Hippocampal formation (tissue), 2 donors: ENCODE data around the gene SKIDA1.

Experiments
- DNase-seq, 2 donors: peaks; one replicate each; lab custom pipeline; 2025; lab: John Stamatoyannopoulos, UW

Gene SKIDA1

GRCh38 chr10:21529032-21529910 is 3.8 kb upstream of the SKIDA1 start:
- peak in 1 of 2 donors; percentile 51 for DNase-seq

GRCh38 chr10:21528236-21529031 is 3.0 kb upstream of the SKIDA1 start:
- no peak for DNase-seq

GRCh38 chr10:21527598-21528235 is 2.2 kb upstream of the SKIDA1 start:
- peak in 1 of 2 donors; percentile 73 for DNase-seq

DNA sequence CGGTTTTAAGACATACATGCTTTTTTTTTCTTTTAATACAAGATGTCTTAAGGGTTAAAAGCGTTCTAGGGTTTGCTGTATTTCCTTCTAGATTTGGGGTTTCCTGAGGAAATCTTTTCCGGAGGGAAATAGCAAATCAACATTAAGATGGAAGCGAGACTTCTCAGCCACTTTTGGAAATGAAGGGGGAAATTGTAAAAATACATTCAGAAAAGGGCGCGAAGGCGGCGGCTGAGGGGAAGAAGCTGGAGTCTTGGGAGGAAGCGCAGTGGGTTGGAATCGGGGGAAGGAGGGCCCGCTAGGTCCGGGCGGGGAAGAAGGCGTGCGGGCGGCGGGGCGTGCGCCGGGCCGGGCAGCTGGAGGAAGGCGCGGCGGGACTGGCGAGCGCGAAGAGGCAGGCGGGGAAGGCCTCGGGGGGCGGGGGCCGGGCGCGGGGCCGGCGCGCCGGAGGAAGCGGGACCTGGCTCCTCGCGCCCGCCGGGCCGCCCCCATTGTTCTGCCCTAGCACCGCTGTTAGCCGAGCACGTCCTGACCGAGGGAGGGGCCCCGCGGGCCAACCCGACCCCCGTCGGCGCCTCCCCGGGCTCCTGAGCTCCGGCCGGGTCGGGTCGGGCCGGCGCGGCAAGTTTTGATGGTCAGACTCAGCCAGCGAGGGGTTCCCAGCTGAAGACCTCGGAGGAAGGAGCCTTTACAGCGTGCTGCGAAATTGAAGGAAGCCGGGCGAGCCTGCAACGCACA is 1.5 kb upstream of the SKIDA1 start:
- peak; percentile 69 to 74 for DNase-seq

DNA sequence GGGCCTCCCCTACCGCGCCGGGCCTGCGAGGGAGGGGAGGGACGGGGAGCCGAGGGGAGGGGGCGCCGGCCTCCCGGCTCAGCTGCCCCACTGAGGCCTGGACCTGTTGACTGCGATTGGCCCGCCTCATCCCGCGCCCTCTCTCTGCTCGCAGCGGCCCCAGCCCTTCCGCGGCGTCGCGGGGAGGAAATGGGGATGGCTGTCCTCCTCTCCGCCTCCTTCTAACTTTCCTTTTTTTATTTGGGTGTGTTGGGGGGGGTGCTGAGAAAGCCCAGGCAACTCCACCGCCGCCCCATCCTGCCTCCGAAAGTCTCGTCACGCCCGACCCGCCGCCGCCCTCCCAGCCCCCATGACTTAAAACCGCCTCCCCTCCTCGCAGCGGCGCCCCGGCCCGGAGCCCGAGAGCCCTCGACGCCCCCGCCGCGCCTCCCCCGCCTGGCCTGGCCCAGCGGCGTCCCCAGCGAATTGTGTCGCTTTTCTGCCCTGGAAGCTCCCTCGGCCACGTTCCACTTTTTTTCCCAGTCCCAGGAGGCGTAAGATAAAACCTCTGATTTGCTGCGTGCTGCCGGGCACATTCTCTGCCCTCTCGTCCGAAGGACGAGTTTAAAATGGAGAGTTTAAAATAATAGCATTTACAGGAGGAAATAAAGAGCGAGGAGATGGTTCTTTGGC is 842 bp upstream of the SKIDA1 start:
- peak; percentile 83 to 88 for DNase-seq

DNA sequence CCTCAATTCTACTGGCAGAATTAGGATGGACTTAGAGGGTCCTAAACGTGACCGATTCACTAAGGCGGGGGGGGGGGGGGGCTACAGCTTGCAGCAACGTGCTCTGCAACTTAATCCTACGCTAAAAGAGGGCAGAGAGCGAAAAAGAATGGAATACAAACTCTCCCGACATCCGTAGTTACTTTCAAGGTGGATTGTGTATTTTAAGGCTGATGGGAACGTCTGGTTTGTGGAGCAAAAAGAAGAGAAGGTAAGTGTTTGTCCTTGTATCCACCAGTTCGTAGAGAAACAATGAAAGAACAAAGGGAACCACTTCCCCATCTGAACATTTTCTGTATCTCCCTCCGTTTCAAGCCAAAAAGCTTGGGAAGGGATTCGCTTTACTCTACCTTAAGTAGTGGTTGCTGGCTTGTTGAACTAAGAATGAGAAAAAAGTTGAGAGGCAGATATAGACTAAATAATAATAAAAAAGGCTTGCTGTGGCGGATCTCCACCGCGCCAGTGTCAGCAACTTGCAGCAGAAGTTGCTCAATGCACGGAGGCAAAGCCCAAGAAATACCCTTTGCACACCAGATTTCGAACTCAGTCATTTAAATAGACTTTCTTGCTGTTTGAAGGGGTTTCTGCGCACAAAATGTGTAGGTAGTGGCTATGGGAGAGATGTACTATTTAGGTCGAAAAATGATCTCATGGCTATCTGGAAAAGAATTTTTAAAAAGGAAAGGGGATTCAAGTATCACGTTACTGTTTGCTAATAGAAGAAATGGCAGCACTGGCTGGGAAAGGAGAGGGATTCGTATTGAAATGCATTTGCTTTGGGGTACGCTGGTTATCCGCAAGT is 736 bp downstream of the SKIDA1 start:
- peak in 1 of 2 donors; percentile 45 for DNase-seq

- DNase-seq = no peak
These were observed 1.4 kb downstream of the SKIDA1 start for GRCh38 chr10:21524131-21524525.

DNA sequence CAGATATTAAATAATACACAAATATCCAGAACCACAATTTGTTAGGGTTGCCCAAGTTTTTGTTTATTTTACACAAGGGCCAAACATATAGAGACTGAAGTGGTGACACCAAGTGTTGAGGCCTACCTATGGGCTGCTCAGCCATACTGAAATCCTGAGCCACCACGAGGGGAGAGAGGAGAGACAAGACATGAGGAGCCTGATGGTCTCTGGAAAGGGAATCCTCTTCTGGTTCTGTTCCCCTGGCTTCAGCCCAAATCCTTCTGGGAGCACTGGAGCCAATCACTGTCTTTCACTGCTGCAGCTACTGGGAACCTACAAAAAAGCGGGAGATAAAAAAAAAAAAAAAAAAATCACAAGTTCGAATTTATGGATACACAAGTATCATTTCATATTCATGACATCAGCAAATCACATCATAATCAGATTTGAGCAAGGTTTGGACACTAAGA is 1.9 kb downstream of the SKIDA1 start:
- no peak for DNase-seq

GRCh38 chr10:21522631-21523406 is 2.7 kb downstream of the SKIDA1 start:
- no peak for DNase-seq

DNA sequence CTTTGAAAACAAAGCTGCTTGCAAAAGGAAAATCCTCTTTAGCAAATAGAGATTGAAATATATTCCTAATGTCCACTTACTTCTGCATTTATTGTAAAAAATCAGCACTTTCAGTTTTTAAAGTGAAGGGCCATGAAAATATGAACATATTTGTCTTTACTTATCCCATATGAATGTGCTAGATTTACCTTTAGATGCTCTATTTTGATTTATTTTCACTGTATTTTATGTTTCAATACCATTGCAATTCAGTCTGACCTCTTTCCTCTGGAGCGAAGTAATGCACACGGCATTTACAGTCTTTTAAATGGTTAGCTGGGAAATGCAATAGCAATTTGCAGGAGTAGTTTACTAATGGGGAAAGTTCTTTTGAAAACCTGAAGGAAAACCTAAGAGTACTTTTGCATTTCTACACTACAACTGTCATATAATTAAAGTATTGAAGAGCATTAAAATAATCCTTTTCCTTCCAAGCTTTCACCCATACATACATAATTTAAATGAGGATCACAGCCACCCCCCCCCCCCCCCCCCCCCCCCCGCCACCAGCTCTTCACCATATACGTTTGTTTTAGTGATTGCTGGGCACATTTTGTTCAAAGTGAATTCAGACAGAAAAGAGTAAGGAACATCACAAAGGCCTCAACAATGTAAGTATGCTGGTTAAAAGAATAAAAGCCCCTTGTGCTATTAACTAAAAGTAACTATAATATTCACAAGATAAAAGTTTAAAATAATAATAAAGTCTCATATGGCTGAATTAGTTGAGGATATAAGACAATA is 3.5 kb downstream of the SKIDA1 start:
- no peak for DNase-seq

GRCh38 chr10:21520949-21521348 is 4.5 kb downstream of the SKIDA1 start:
- no peak for DNase-seq

GRCh38 chr10:21520509-21520908 is 5.0 kb downstream of the SKIDA1 start:
- no peak for DNase-seq

DNA sequence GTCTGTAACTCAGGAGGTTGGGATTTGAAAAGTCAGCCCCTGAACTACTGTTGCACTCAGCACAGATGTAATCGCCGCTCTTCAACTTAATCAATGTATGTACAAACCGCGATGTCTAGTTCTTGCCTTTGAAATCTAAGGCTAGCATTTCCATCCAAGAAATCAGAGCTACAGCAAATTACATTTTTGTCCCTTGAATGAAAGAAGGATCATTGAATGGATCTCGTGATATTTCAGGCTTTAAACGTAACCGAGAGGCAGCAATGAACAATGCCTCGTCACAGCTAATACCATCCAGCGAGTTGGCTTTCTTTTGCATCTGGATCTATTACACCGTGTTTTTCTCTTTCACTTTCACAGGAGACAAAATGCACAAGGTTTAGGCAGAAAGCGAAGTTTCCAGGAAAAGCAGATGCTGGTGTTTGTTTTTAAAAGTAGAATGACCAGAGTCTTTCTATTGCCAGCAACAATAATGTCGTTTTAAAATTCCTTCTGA is 5.5 kb downstream of the SKIDA1 start:
- no peak for DNase-seq

GRCh38 chr10:21519397-21519933 is 6.0 kb downstream of the SKIDA1 start:
- DNase-seq = no peak

DNA sequence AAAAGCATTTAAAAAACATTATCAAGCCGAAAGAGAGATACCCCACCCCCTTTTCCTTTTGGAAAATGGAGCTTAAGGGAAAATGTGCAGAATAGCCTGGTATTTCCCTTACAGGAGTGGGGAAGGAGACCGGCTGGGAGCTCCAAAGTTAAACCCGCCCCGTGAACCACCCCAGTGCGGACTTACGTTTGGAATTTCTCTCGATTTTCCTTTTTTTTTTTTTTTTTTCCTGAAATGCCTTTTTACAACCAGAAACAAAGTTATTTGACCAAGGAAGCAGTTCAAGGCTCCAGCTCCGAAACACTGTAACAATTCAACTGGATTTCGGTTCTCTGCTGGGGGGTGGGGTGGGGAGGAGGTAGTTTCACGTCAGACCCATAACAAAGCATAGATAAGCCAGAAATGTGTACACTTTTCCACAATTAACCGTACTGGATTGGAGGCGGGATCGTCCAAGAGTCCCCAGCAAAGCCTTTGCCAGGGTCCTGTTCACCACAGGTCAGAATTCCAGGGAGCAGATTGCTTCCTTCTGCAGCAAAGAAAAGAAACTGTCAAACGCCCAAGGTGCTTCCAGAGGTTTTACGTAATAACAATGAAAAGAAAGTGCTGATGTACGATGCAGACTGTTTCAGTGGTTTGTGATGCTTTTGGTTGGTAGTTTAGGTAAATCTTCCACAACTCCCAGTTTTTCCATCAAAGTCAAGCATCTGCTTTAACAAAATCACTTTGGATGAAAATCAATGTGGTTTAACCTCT is 6.7 kb downstream of the SKIDA1 start:
- no peak for DNase-seq

DNA sequence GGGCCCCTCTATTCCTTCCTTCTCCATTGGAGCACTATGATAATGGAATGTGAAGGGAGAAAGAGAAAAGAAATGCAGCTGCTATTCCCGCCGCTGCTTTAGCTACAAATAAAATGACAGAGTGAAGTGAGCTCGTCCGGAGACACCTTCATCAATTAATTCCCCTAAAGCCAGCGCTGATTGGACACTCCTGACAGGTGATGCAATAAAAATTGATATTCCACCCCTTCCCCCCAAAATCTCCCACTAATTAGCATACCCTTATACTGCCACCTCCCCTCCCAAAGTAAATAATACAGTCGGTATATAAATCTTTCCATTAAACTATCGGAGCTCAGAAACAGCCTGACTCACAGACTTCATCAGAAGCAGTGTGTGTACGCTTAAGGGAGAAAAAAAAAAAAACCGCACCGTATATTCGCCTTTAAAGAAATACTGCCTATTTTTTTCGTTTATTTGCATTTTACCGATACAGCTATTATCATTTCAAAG is 7.3 kb downstream of the SKIDA1 start:
- DNase-seq = no peak
